Osteoblast (primary cell): Measurements from ENCODE around the gene KIFAP3. TPM values are rescaled to one million over a fixed set of nuclear protein-coding genes. Genes with fewer than 3 reads are reported as not detected.

Experiments used
- DNase-seq: peaks from one replicate; pipeline ENCODE4 v3.0.0; 2011; ENCODE audit warnings: low spot score, mixed read lengths; ENCODE audit not compliant: insufficient read length; ENCODE audit errors: missing footprints
- H2AFZ ChIP-seq: 2 replicates; pipeline ENCODE4 v1.6.0; 2011; ENCODE audit warnings: mild to moderate bottlenecking, low read length
- H3K27ac ChIP-seq: 2 replicates; pipeline ENCODE4 v1.5.1; 2011; ENCODE audit warnings: mild to moderate bottlenecking, low read depth, low read length, moderate library complexity
- H3K27me3 ChIP-seq: 2 replicates; pipeline ENCODE4 v1.6.0; 2012; ENCODE audit warnings: mild to moderate bottlenecking, control low read depth, inconsistent platforms, low read length, moderate library complexity; ENCODE audit not compliant: insufficient read depth
- H3K36me3 ChIP-seq: 2 replicates; pipeline ENCODE4 v1.5.1; 2011; ENCODE audit warnings: mild to moderate bottlenecking, low read length, control low read depth, moderate library complexity; ENCODE audit not compliant: insufficient read depth
- H3K4me1 ChIP-seq: 2 replicates; pipeline ENCODE4 v1.5.1; 2011; ENCODE audit warnings: mild to moderate bottlenecking, low read length, control low read depth, moderate library complexity; ENCODE audit not compliant: insufficient read depth
- H3K4me2 ChIP-seq: 2 replicates; pipeline ENCODE4 v1.6.0; 2011; ENCODE audit warnings: mild to moderate bottlenecking, low read length; ENCODE audit not compliant: insufficient read depth
- H3K4me3 ChIP-seq: fragments of 200-600 bp; sonication (generic); 3 replicates; pipeline ENCODE4 v1.5.1; 2012; ENCODE audit warnings: mild to moderate bottlenecking, low read length, inconsistent platforms; ENCODE audit not compliant: insufficient read depth
- H3K79me2 ChIP-seq: 2 replicates; pipeline ENCODE4 v1.6.0; 2012; ENCODE audit warnings: mild to moderate bottlenecking, low read length, control low read depth, inconsistent platforms; ENCODE audit not compliant: insufficient read depth
- H3K9me3 ChIP-seq: 2 replicates; pipeline ENCODE4 v1.5.1; 2011; ENCODE audit warnings: low read depth, low read length, control low read depth
- H4K20me1 ChIP-seq: 2 replicates; pipeline ENCODE4 v1.6.0; 2012; ENCODE audit warnings: mild to moderate bottlenecking, low read length, control low read depth; ENCODE audit not compliant: insufficient read depth
- CTCF ChIP-seq: IDR thresholded peaks from 2 replicates; pipeline ENCODE4 v1.5.1; 2011; ENCODE audit warnings: mild to moderate bottlenecking, low read depth, low read length, moderate library complexity; ENCODE audit errors: extremely low read depth
- total RNA-seq: library from RNA; depleted of rRNA; stranded (reverse); fragments of >200 nt; gene quantifications from 2 replicates; pipeline ENCODE4 v1.2.3, GENCODE V29; 2012

The KIFAP3 gene
- total RNA-seq, 1 donor, result 44.9 TPM

- no peak for DNase-seq
- no peaks in the 10 kb centered on the region for H3K79me2 ChIP-seq
These were observed 25.2 kb downstream of the KIFAP3 start for GRCh38 chr1:170049176-170049800.

GRCh38 chr1:170048515-170048914 is 26.0 kb downstream of the KIFAP3 start:
- Histone ChIP-seq H3K9me3 (no peaks in the 10 kb centered on the region), H3K27me3 (no peaks in the 10 kb centered on the region), H3K4me3 (no peak overlapping the region), H4K20me1 (no peaks in the 10 kb centered on the region), H3K79me2 (no peaks in the 10 kb centered on the region), H3K36me3 (no peaks in the 10 kb centered on the region), H2AFZ (no peak overlapping the region), H3K4me2 (no peak overlapping the region), H3K4me1 (no peaks in the 10 kb centered on the region), H3K27ac (no peak overlapping the region)
- TF ChIP-seq CTCF, result no peak
- DNase-seq, result no peak

More at GRCh38 chr1:170049176-170049800, 25.2 kb downstream of the KIFAP3 start:
- no peaks in the 10 kb centered on the region for H3K27me3 ChIP-seq
- no peaks in the 10 kb centered on the region for H3K36me3 ChIP-seq
- H2AFZ ChIP-seq, result no peak overlapping the region
- H3K4me3 ChIP-seq, result no peak overlapping the region
- H3K9me3 ChIP-seq, result no peaks in the 10 kb centered on the region
- no peaks in the 10 kb centered on the region for H3K4me1 ChIP-seq
- no peaks in the 10 kb centered on the region for H4K20me1 ChIP-seq
- TF ChIP-seq CTCF, result no peak
- H3K4me2 ChIP-seq, result no peak overlapping the region
- no peak overlapping the region for H3K27ac ChIP-seq

DNA sequence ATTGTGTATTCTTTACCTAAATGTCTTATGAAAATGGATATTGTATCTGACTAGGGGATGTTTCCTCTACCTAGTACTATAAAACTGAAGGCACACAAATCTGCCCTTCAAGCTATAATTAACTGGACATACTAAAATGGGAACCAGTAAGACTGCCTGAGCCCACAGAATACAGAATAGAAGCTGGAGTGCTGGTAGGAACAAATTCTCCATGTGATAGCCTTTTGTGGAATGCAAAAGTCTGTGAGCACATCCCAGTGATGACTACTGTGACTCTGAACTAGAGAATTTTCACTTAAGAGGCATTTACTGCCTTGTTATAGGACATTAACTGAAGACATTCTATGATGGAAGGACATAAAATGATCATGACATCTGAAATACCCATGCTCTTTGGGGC is 30.3 kb downstream of the KIFAP3 start:
- DNase-seq, result no peak
- Histone ChIP-seq H3K4me3 (no peak overlapping the region), H3K4me1 (no peaks in the 10 kb centered on the region), H3K9me3 (no peaks in the 10 kb centered on the region), H3K79me2 (no peaks in the 10 kb centered on the region), H3K27ac (no peak overlapping the region), H4K20me1 (no peaks in the 10 kb centered on the region), H3K27me3 (no peaks in the 10 kb centered on the region), H2AFZ (no peak overlapping the region), H3K4me2 (no peak overlapping the region), H3K36me3 (no peaks in the 10 kb centered on the region)
- TF ChIP-seq CTCF, result no peak

DNA sequence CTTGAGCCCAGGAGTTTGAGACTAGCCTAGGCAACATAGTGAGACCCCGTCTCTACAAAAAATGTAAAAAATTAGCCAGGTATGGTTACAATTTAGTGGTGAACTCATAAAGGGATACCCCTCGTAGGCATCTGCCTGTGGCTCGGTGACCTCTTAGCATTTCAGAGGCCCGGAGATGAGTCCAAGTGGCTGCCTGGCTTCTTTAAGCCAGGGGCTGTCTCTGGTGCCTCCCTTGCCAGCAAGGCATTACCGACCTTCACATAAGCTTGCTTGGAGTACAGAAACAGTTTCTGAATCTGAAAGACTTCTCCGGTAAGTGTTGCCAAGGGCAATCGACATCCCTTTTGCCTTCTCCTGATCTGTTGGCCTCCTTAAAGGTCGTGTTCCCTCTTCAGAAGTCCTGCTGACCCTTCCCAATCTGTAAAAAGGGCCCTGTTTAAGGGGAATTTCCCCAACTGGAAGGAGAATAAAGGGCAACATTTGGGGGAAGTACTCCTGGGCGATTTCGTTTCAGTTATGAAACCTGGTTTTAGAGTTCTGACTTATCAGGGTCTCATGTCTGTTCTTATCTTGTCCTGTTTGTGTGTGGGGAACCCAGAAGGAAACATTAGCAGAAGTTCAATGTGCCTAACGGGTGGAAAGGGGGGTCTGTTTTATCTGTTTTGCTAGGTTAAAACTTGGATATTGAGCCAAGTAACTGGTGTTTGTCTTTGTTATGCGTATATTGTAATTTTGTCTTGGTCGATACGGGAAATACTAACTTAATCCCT is 32.9 kb downstream of the KIFAP3 start:
- no peak for DNase-seq

More for the DNA sequence above, 32.9 kb downstream of the KIFAP3 start:
- Histone ChIP-seq H3K27ac (no peak overlapping the region), H3K36me3 (no peaks in the 10 kb centered on the region), H3K79me2 (no peaks in the 10 kb centered on the region), H3K4me1 (no peaks in the 10 kb centered on the region), H3K27me3 (no peaks in the 10 kb centered on the region), H3K9me3 (no peaks in the 10 kb centered on the region), H2AFZ (no peak overlapping the region), H3K4me3 (no peak overlapping the region), H3K4me2 (no peak overlapping the region), H4K20me1 (no peaks in the 10 kb centered on the region)
- no peak for TF ChIP-seq CTCF
